Stomach smooth muscle (tissue), 2 donors: ENCODE measurements around the gene IPO4.

Experiments
- H3K27ac ChIP-seq: one replicate; pipeline ENCODE4 v1.7.0; 2013; ENCODE audit warnings: mild to moderate bottlenecking, low read length, inconsistent platforms
- H3K27me3 ChIP-seq, 2 donors: one replicate each; pipeline ENCODE4 v1.7.0; 2013; ENCODE audit warnings: low read length in 2 of 2; ENCODE audit not compliant: insufficient read depth in 2 of 2, control insufficient read depth in 1 of 2
- H3K36me3 ChIP-seq, 2 donors: one replicate each; pipeline ENCODE4 v1.7.0; 2013; ENCODE audit warnings: low read length in 2 of 2; ENCODE audit not compliant: control insufficient read depth in 2 of 2, insufficient read depth in 2 of 2
- H3K4me1 ChIP-seq: one replicate; pipeline ENCODE4 v1.7.0; 2013; ENCODE audit warnings: low read length; ENCODE audit not compliant: control insufficient read depth, insufficient read depth
- H3K4me3 ChIP-seq, 2 donors: one replicate each; pipeline ENCODE4 v1.7.0; 2013; ENCODE audit warnings: low read length in 2 of 2
- H3K9ac ChIP-seq, 2 donors: one replicate each; pipeline ENCODE4 v1.7.0; 2013; ENCODE audit warnings: low read length in 2 of 2, mild to moderate bottlenecking in 1 of 2
- H3K9me3 ChIP-seq, 2 donors: one replicate each; pipeline ENCODE4 v1.7.0; 2013; ENCODE audit warnings: low read length in 2 of 2; ENCODE audit not compliant: control insufficient read depth in 2 of 2
- donor health status: healthy.
- donor health status: Pancreatic carcinoma.

The IPO4 gene

GRCh38 chr14:24143511-24143910 lies 45.1 kb downstream of the IPO4 start:
- H3K9me3 ChIP-seq = no peaks in the 10 kb centered on the region
- no peak overlapping the region for H3K27ac ChIP-seq
- H3K4me3 ChIP-seq = no peak overlapping the region
- peaks cover 8 to 17% of the 10 kb centered on the region in 2 donors for H3K36me3 ChIP-seq
- H3K27me3 ChIP-seq = no peaks in the 10 kb centered on the region
- H3K9ac ChIP-seq = no peak overlapping the region
- peaks cover 46% of the 10 kb centered on the region for H3K4me1 ChIP-seq

- peaks cover 57% of the 10 kb centered on the region for H3K4me1 ChIP-seq
- peaks cover 21 to 30% of the 10 kb centered on the region in 2 donors for H3K36me3 ChIP-seq
- H3K4me3 ChIP-seq = peak within 1 kb of the TSS; percentile 87 to 96
- peak within 1 kb of the TSS; percentile 84 to 89 for H3K9ac ChIP-seq
- no peaks in the 10 kb centered on the region for H3K9me3 ChIP-seq
- H3K27ac ChIP-seq = peak within 1 kb of the TSS; percentile 84
- H3K27me3 ChIP-seq = no peaks in the 10 kb centered on the region
Measured at GRCh38 chr14:24141097-24141880, 47.3 kb downstream of the IPO4 start, which contains the start of gene EMC9. Gene EMC9, minus strand, starts transcription at chr14:24141591. Its CDS starts 287 bp downstream, at chr14:24141304.

GRCh38 chr14:24139272-24139934 lies 49.2 kb downstream of the IPO4 start:
- H3K9me3 ChIP-seq = no peaks in the 10 kb centered on the region
- H3K36me3 ChIP-seq = peaks cover 21 to 30% of the 10 kb centered on the region in 2 donors
- no peak overlapping the region for H3K4me3 ChIP-seq
- no peak overlapping the region for H3K9ac ChIP-seq
- no peaks in the 10 kb centered on the region for H3K27me3 ChIP-seq
- no peak overlapping the region for H3K27ac ChIP-seq
- H3K4me1 ChIP-seq = peaks cover 47% of the 10 kb centered on the region

GRCh38 chr14:24138396-24139271 lies 50.0 kb downstream of the IPO4 start:
- Histone ChIP-seq H3K9ac (no peak overlapping the region), H3K9me3 (no peaks in the 10 kb centered on the region)

GRCh38 chr14:24137529-24138395 lies 50.9 kb downstream of the IPO4 start:
- peak overlapping the region; percentile 74 for H3K27ac ChIP-seq
- H3K9ac ChIP-seq = no peak overlapping the region
- H3K4me1 ChIP-seq = peaks cover 47% of the 10 kb centered on the region
- H3K4me3 ChIP-seq = peak overlapping the region in 1 of 2 donors; percentile 51
- no peaks in the 10 kb centered on the region for H3K27me3 ChIP-seq
- peaks cover 21 to 22% of the 10 kb centered on the region in 2 donors for H3K36me3 ChIP-seq
- no peaks in the 10 kb centered on the region for H3K9me3 ChIP-seq

More at GRCh38 chr14:24138396-24139271, 50.0 kb downstream of the IPO4 start:
- Histone ChIP-seq H3K4me1 (peaks cover 47% of the 10 kb centered on the region), H3K27me3 (no peaks in the 10 kb centered on the region), H3K27ac (peak overlapping the region; percentile 53), H3K4me3 (no peak overlapping the region), H3K36me3 (peaks cover 21 to 27% of the 10 kb centered on the region in 2 donors)

GRCh38 chr14:24136684-24137528 lies 51.7 kb downstream of the IPO4 start:
- H3K4me3 ChIP-seq = peak overlapping the region; percentile 51 to 87
- H3K27me3 ChIP-seq = no peaks in the 10 kb centered on the region
- peaks cover 21 to 22% of the 10 kb centered on the region in 2 donors for H3K36me3 ChIP-seq
- H3K9me3 ChIP-seq = no peaks in the 10 kb centered on the region
- H3K4me1 ChIP-seq = peaks cover 43% of the 10 kb centered on the region
- H3K27ac ChIP-seq = peak overlapping the region; percentile 74
- H3K9ac ChIP-seq = peak overlapping the region; percentile 61 to 75

GRCh38 chr14:24135834-24136683 lies 52.6 kb downstream of the IPO4 start, which contains the start of gene PSME1:
Gene PSME1, plus strand, starts transcription at chr14:24136194. Its CDS starts 69 bp downstream, at chr14:24136263.
- peak within 1 kb of the TSS; percentile 63 to 75 for H3K9ac ChIP-seq
- peaks cover 40% of the 10 kb centered on the region for H3K4me1 ChIP-seq
- H3K36me3 ChIP-seq = peaks cover 21 to 22% of the 10 kb centered on the region in 2 donors
- H3K27ac ChIP-seq = peak within 1 kb of the TSS; percentile 74
- H3K27me3 ChIP-seq = no peaks in the 10 kb centered on the region
- peak within 1 kb of the TSS; percentile 70 to 87 for H3K4me3 ChIP-seq
- no peaks in the 10 kb centered on the region for H3K9me3 ChIP-seq

- Histone ChIP-seq H3K36me3 (peaks cover 21 to 22% of the 10 kb centered on the region in 2 donors), H3K4me1 (peaks cover 34% of the 10 kb centered on the region), H3K27ac (peak overlapping the region; percentile 58), H3K9me3 (no peaks in the 10 kb centered on the region), H3K27me3 (no peaks in the 10 kb centered on the region), H3K4me3 (peak overlapping the region; percentile 70 to 87), H3K9ac (peak overlapping the region; percentile 63 to 73)
Measured at GRCh38 chr14:24135584-24135833, 53.1 kb downstream of the IPO4 start.

- Histone ChIP-seq H3K27ac (no peak overlapping the region), H3K4me1 (peaks cover 28% of the 10 kb centered on the region), H3K27me3 (no peaks in the 10 kb centered on the region), H3K9me3 (no peaks in the 10 kb centered on the region), H3K36me3 (peaks cover 15% of the 10 kb centered on the region in 2 donors), H3K4me3 (no peak overlapping the region), H3K9ac (no peak overlapping the region)
Measured at GRCh38 chr14:24133735-24134134, 54.9 kb downstream of the IPO4 start.
